HEK293 (cell line): Measurements from ENCODE around the gene FCHSD1.

Source experiments
- EGR2 ChIP-seq: fragments of 450-650 bp; formaldehyde crosslinking; IDR thresholded peaks from 2 replicates; pipeline ENCODE4 v1.5.1; 2016; ENCODE audit warnings: low read depth, missing biosample characterization, missing genetic modification characterization
- PATZ1 ChIP-seq: fragments of 450-650 bp; formaldehyde crosslinking; IDR thresholded peaks from 2 replicates; pipeline ENCODE4 v1.5.1; 2016; ENCODE audit warnings: missing biosample characterization, missing genetic modification characterization
- PRDM10 ChIP-seq: fragments of 450-650 bp; formaldehyde crosslinking; IDR thresholded peaks from 2 replicates; pipeline ENCODE4 v1.5.1; 2016; ENCODE audit warnings: missing biosample characterization, missing genetic modification characterization
- PRDM2 ChIP-seq: fragments of 450-650 bp; formaldehyde crosslinking; IDR thresholded peaks from 2 replicates; pipeline ENCODE4 v1.5.1; 2016; ENCODE audit warnings: missing biosample characterization, missing genetic modification characterization, borderline replicate concordance
- SP2 ChIP-seq: fragments of 450-650 bp; formaldehyde crosslinking; IDR thresholded peaks from 2 replicates; pipeline ENCODE4 v1.5.1; 2016; ENCODE audit warnings: missing biosample characterization, missing genetic modification characterization
- ZBTB21 ChIP-seq: fragments of 450-650 bp; formaldehyde crosslinking; IDR thresholded peaks from 2 replicates; pipeline ENCODE4 v1.5.1; 2017; ENCODE audit warnings: missing biosample characterization, missing genetic modification characterization
- ZBTB26 ChIP-seq: fragments of 450-650 bp; formaldehyde crosslinking; optimal IDR thresholded peaks from 2 replicates; pipeline ENCODE3; 2016; ENCODE audit warnings: missing biosample characterization, mild to moderate bottlenecking, missing genetic modification characterization
- ZBTB6 ChIP-seq: fragments of 450-650 bp; formaldehyde crosslinking; IDR thresholded peaks from 2 replicates; pipeline ENCODE4 v1.5.1; 2017; ENCODE audit warnings: missing biosample characterization, missing genetic modification characterization
- ZNF354C ChIP-seq: fragments of 450-650 bp; formaldehyde crosslinking; IDR thresholded peaks from 2 replicates; pipeline ENCODE4 v1.5.1; 2016; ENCODE audit warnings: missing biosample characterization, missing genetic modification characterization, low read depth, borderline replicate concordance
- ZNF785 ChIP-seq: fragments of 450-650 bp; formaldehyde crosslinking; IDR thresholded peaks from 2 replicates; pipeline ENCODE4 v1.5.1; 2016; ENCODE audit warnings: missing biosample characterization, missing genetic modification characterization
- ZNF792 ChIP-seq: fragments of 450-650 bp; formaldehyde crosslinking; IDR thresholded peaks from 2 replicates; pipeline ENCODE4 v1.5.1; 2016; ENCODE audit warnings: missing biosample characterization, missing genetic modification characterization
- ZNF843 ChIP-seq: fragments of 450-650 bp; formaldehyde crosslinking; IDR thresholded peaks from 2 replicates; pipeline ENCODE4 v1.5.1; 2016; ENCODE audit warnings: missing biosample characterization, missing genetic modification characterization
- ZSCAN16 ChIP-seq: fragments of 450-650 bp; formaldehyde crosslinking; IDR thresholded peaks from 2 replicates; pipeline ENCODE4 v1.5.1; 2016; ENCODE audit warnings: missing biosample characterization, missing genetic modification characterization
- TF ChIP-seq, protein P1 (sequence below): fragments of 450-650 bp; formaldehyde crosslinking; conservative IDR thresholded peaks from 2 replicates; pipeline ENCODE4 v1.5.1; 2016; ENCODE audit warnings: low read depth, missing biosample characterization, missing genetic modification characterization
- TF ChIP-seq, protein P2 (sequence below): fragments of 450-650 bp; formaldehyde crosslinking; IDR thresholded peaks from 2 replicates; pipeline ENCODE4 v1.5.1; 2016; ENCODE audit warnings: missing biosample characterization, missing genetic modification characterization, low read depth

FCHSD1 gene

DNA sequence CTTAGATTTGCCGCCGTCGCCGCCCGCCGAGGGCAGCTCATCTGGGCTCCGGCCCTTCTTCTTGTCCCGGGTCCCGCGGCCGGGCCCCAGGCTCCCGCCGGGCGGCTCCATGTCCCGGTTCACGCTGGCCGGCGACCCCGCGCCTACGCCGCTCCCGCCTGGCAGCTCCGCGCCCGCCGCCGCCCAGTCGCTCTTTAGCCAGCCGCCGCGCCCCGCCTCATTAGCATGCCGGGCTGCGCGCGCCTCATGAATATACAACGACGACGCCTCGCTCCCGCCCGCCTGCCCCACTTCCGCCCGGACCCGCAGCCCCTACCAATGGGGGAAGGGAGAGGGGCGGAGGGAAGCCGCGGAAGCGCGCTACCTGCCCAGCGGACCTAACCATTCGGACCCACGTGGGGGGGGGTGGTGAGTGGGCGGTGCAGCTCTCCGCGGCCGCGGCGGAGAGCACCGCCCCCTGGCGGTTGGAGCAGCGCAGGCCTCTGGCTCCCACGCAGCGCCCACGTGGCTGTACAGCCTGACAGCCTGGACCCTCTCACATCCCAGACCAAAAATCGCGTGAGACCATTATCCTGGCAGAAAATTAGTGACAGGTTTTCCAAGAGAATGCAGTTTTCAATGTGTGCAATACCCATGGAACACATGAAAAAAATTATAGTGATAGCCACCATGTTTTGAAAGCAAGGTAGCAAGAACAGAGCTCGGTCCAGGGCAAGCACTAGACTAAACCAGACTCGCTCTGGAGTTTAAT is 32.2 kb downstream of the FCHSD1 start, which contains the start of gene DIAPH1 (continued):
- no peak for TF ChIP-seq PRDM2 (tag by site-specific recombination)
- TF ChIP-seq ZNF843 (tag by site-specific recombination) = peak; percentile 80
- no peak for TF ChIP-seq ZSCAN16 (tag by site-specific recombination)
- TF ChIP-seq, protein P1, sequence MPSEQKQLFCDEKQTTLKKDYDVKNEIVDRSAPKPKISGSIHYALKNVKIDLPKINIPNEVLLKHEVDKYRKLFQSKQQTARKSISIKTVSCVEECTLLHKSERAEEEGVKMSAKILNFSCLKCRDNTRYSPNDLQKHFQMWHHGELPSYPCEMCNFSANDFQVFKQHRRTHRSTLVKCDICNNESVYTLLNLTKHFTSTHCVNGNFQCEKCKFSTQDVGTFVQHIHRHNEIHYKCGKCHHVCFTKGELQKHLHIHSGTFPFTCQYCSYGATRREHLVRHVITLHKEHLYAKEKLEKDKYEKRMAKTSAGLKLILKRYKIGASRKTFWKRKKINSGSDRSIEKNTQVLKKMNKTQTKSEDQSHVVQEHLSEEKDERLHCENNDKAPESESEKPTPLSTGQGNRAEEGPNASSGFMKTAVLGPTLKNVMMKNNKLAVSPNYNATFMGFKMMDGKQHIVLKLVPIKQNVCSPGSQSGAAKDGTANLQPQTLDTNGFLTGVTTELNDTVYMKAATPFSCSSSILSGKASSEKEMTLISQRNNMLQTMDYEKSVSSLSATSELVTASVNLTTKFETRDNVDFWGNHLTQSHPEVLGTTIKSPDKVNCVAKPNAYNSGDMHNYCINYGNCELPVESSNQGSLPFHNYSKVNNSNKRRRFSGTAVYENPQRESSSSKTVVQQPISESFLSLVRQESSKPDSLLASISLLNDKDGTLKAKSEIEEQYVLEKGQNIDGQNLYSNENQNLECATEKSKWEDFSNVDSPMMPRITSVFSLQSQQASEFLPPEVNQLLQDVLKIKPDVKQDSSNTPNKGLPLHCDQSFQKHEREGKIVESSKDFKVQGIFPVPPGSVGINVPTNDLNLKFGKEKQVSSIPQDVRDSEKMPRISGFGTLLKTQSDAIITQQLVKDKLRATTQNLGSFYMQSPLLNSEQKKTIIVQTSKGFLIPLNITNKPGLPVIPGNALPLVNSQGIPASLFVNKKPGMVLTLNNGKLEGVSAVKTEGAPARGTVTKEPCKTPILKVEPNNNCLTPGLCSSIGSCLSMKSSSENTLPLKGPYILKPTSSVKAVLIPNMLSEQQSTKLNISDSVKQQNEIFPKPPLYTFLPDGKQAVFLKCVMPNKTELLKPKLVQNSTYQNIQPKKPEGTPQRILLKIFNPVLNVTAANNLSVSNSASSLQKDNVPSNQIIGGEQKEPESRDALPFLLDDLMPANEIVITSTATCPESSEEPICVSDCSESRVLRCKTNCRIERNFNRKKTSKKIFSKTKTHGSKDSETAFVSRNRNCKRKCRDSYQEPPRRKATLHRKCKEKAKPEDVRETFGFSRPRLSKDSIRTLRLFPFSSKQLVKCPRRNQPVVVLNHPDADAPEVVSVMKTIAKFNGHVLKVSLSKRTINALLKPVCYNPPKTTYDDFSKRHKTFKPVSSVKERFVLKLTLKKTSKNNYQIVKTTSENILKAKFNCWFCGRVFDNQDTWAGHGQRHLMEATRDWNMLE (tag by site-specific recombination) = 0 out of 2 replicates have a peak, but pooled peaks have one; percentile 38
- TF ChIP-seq EGR2 (tag by site-specific recombination) = peak; percentile 98
- peak; percentile 99 for TF ChIP-seq ZBTB26 (tag by site-specific recombination)
- no peak for TF ChIP-seq ZNF792
- TF ChIP-seq, protein P2, sequence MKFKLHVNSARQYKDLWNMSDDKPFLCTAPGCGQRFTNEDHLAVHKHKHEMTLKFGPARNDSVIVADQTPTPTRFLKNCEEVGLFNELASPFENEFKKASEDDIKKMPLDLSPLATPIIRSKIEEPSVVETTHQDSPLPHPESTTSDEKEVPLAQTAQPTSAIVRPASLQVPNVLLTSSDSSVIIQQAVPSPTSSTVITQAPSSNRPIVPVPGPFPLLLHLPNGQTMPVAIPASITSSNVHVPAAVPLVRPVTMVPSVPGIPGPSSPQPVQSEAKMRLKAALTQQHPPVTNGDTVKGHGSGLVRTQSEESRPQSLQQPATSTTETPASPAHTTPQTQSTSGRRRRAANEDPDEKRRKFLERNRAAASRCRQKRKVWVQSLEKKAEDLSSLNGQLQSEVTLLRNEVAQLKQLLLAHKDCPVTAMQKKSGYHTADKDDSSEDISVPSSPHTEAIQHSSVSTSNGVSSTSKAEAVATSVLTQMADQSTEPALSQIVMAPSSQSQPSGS (tag by site-specific recombination) = no peak
- peak; percentile 93 for TF ChIP-seq SP2 (tag by site-specific recombination)
- TF ChIP-seq ZNF354C = no peak
- TF ChIP-seq PATZ1 (tag by site-specific recombination) = peak; percentile 92
- peak; percentile 37; the same call in 1 of the 2 replicates for TF ChIP-seq ZBTB21 (tag by site-specific recombination)
- 0 out of 2 replicates have a peak, but pooled peaks have one; percentile 31 for TF ChIP-seq ZNF785 (tag by site-specific recombination)
- TF ChIP-seq PRDM10 (tag by site-specific recombination) = peak; percentile 99
- peak; percentile 55; the same call in 1 of the 2 replicates for TF ChIP-seq ZBTB6 (tag by site-specific recombination)
